ENCODE results near the gene ANO8. TPM values are rescaled to one million over a fixed set of nuclear protein-coding genes. Genes with fewer than 3 reads are reported as not detected.
"Not testable (repeated sequence)": the region's sequence is repeated elsewhere in the genome, so short reads cannot be mapped to it uniquely, and the experiment has no call there.

Gene ANO8
- total and polyA plus RNA-seq, 8 donors = 9.8 to 21.0 (median 12.2) TPM

- no peak for ATAC-seq
- Histone ChIP-seq H3K36me3 (peaks cover 0 to 26% of the 10 kb centered on the region in 2 donors), H3K4me3 (no peak overlapping the region), H3K27me3 (no peaks in the 10 kb centered on the region), H3K4me1 (peaks cover 13 to 48% of the 10 kb centered on the region in 2 donors), H3K27ac (no peak overlapping the region), H3K9me3 (peaks cover 0 to 5% of the 10 kb centered on the region in 2 donors)
- no peak for TF ChIP-seq CTCF (IDR thresholded peaks at IDR 0.05)
- DNase-seq = no peak
- intact Hi-C loops (cut with DNase I) = no loop called here
Measured at GRCh38 chr19:17300992-17301619, 33.5 kb downstream of the ANO8 start.

- DNase-seq = no peak
- peaks cover 0 to 5% of the 10 kb centered on the region in 2 donors for H3K9me3 ChIP-seq
- no peak for ATAC-seq
Measured at GRCh38 chr19:17296976-17297375, 37.7 kb downstream of the ANO8 start.

GRCh38 chr19:17296273-17296672, 38.4 kb downstream of the ANO8 start:
- DNase-seq (no peak), ATAC-seq (no peak)
- intact Hi-C loops (cut with DNase I) = no loop called here
- Histone ChIP-seq H3K27ac (no peak overlapping the region), H3K27me3 (no peaks in the 10 kb centered on the region), H3K9me3 (peaks cover 0 to 5% of the 10 kb centered on the region in 2 donors), H3K4me3 (no peak overlapping the region), H3K4me1 (peaks cover 3 to 27% of the 10 kb centered on the region in 2 donors), H3K36me3 (peaks cover 0 to 30% of the 10 kb centered on the region in 2 donors)
- TF ChIP-seq CTCF (IDR thresholded peaks at IDR 0.05) = no peak

More at GRCh38 chr19:17296976-17297375, 37.7 kb downstream of the ANO8 start:
- Histone ChIP-seq H3K36me3 (peaks cover 0 to 30% of the 10 kb centered on the region in 2 donors), H3K4me3 (no peak overlapping the region), H3K27ac (no peak overlapping the region), H3K27me3 (no peaks in the 10 kb centered on the region), H3K4me1 (peaks cover under 1 to 27% of the 10 kb centered on the region in 2 donors)
- intact Hi-C loops (cut with DNase I) = no loop called here
- TF ChIP-seq CTCF (IDR thresholded peaks at IDR 0.05) = no peak

GRCh38 chr19:17295551-17295950, 39.1 kb downstream of the ANO8 start:
- intact Hi-C loops (cut with DNase I); H3K4me3 ChIP-seq; H3K9me3 ChIP-seq; DNase-seq; H3K27me3 ChIP-seq; H3K27ac ChIP-seq; ATAC-seq: not testable (repeated sequence)
- Histone ChIP-seq H3K4me1 (peaks cover 3 to 24% of the 10 kb centered on the region in 2 donors), H3K36me3 (peaks cover 0 to 25% of the 10 kb centered on the region in 2 donors)

- peaks cover 3 to 23% of the 10 kb centered on the region in 2 donors for H3K4me1 ChIP-seq
- no peak overlapping the region for H3K4me3 ChIP-seq
- no peaks in the 10 kb centered on the region for H3K27me3 ChIP-seq
- H3K27ac ChIP-seq = no peak overlapping the region
- TF ChIP-seq CTCF (IDR thresholded peaks at IDR 0.05) = no peak
- intact Hi-C loops (cut with DNase I) = loop anchor here in 1 of 2 donors (5.0 kb wide), 1 partner anchor 88 kb away; no protein-coding TSS in a partner anchor
- peaks cover 0 to 5% of the 10 kb centered on the region in 2 donors for H3K9me3 ChIP-seq
- H3K36me3 ChIP-seq = peaks cover 0 to 22% of the 10 kb centered on the region in 2 donors
- DNase-seq (peak in 1 of 4 donors; percentile 83), ATAC-seq (no peak)
Measured at GRCh38 chr19:17294051-17294891, 40.4 kb downstream of the ANO8 start.
